ENCODE results near the gene KCNG2.

KCNG2 gene

GRCh38 chr18:79798999-79799370, 1.2 kb downstream of the KCNG2 start:
- no peak for DNase-seq (ENCODE audit: low spot score)

GRCh38 chr18:79799619-79800370, 2.1 kb downstream of the KCNG2 start:
- DNase-seq (ENCODE audit: low spot score) = no peak

GRCh38 chr18:79800371-79801180, 2.8 kb downstream of the KCNG2 start:
- no peak for DNase-seq (ENCODE audit: low spot score)

DNA sequence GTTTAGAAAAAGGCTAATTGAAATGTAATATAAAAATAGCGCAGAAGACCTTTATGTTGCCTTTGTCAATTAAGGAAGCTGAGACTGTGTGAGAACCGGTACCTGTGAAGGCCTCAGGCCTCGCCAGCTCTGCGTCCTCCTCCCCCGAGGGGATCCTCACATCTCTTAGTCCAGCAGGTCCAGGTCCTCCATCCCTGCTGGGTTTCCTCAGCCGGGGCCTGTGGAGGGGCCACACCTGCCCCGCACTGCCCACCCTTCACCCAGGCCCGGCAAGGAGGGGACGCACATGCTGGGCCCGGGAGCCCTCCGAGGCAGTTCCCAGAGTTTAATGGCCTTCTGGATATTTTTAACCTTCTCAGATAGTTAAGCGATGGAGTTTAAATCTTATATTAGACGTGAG, 3.5 kb downstream of the KCNG2 start:
- no peak for DNase-seq (ENCODE audit: low spot score)

DNA sequence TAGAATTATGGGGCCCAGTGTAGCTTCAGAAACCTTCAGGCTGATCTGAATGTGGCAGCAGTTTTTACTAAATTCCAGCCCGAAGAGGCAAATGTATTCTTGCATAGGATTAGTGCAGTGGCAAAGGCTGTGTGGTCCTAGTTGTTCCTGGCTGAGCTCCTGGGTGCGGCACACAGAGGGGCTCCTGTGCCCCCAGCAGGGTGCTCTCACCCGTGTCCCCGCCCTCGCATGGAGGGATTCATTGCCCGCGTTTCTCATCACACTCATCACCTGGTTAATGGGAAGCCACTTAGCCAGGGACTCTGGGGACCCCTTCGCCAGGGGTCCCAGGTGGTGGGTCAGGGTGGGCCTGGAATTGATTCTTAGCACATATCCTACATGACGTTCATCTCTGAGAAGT, 3.9 kb downstream of the KCNG2 start:
- DNase-seq (ENCODE audit: low spot score) = no peak

DNA sequence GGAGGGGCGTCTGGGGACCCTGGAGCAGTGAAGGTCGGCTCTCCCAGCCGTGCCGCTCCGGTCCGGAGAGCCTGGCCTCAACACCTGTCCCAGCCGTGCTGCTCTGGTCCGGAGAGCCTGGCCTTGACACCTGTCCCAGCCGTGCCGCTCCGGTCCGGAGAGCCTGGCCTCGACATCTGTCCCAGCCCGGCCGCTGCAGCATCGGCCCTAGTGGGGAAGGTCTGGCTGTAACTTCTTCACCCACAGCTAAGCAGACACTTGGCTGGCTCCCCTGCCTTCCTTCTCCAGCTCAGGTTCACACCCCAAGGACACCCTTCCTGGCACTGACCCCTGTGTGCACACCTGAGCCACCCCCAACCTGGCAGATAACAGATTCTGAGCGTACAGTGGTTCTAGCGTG, 4.6 kb downstream of the KCNG2 start:
- DNase-seq (ENCODE audit: low spot score) = no peak

DNA sequence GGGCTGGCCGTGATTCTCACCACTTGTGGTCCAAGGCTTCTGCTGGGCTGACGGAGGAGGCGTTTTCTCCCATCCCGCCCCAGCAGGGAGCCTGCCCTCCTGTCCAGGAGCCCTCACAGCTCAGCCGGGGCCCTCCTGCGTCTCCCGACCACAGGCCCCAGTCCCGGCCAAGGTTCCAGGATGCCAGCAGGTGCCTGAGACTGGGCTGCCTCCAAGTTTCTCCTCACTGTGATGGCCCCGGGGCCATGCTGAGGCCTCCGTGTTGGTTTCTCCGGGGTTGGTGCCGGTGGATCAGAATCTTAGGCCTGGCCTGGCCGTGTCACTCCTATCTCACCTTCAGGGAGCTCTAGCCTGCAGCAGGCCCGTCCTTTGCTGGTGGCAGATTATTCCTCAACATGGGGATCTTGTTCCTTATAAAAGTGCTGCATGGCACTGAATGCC, 5.9 kb downstream of the KCNG2 start:
- DNase-seq (ENCODE audit: low spot score) = no peak

- DNase-seq (ENCODE audit: low spot score) = no peak
These were observed 6.5 kb downstream of the KCNG2 start for GRCh38 chr18:79804130-79804787.

DNA sequence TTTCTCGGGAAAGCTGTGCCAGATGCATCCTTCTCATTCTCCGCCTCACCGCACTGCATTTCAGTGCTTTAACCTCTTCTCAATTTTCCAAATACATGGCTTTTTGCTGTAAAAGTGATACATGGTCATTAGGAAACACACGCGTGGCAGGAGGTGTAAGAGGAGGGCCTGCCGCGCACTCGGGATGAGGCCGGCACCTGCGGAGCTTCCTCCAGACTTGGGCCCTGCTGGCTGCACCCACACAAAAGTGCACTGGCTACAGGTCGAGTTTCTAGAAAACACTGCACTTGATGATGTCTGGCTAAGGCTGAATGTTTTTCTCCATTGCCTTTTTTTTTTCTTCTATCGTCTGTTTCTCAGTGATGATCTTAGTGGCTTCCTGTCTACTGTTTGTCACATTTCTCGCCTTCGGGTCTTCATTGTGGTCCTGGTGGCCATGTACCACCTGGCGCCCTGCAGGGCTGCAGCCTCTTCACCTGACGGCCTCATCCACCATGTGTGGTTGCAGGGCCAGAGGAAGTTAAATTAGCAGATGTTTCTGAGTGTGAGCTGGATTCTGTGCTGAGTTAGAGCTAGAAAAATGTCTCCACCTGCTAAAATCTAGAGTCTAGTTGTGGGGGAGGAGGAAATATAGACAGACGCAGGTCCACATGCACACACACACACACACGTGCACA, 7.6 kb downstream of the KCNG2 start:
- no peak for DNase-seq (ENCODE audit: low spot score)

DNA sequence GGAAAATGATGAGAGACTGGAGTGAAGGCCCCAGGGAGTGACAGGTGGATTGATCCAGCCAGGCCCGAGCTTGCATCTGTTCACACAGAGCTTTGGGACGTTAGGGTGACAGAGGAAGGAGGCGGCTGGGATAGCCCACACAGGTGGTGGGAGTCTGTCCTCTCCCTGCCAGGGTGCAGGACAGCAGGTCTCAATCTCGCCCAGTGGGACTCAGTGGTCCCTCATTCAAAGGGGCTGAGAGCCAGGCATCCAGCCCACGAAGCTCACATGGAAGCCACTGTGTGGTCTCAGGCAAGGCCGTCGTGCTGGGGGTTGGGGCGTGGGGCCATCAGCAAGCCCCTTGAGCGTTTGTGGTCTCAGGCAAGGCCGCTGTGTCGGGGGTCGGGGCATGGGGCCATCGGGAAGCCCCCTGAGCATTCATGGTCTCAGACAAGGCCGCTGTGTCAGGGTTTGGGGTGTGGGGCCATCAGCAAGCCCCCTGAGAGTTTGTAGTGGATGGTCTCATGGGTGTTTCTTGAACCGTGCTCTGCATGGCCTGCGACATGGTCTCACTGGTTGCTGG, 8.3 kb downstream of the KCNG2 start:
- DNase-seq (ENCODE audit: low spot score) = no peak

GRCh38 chr18:79806976-79807841, 9.5 kb downstream of the KCNG2 start:
- DNase-seq (ENCODE audit: low spot score) = no peak

DNA sequence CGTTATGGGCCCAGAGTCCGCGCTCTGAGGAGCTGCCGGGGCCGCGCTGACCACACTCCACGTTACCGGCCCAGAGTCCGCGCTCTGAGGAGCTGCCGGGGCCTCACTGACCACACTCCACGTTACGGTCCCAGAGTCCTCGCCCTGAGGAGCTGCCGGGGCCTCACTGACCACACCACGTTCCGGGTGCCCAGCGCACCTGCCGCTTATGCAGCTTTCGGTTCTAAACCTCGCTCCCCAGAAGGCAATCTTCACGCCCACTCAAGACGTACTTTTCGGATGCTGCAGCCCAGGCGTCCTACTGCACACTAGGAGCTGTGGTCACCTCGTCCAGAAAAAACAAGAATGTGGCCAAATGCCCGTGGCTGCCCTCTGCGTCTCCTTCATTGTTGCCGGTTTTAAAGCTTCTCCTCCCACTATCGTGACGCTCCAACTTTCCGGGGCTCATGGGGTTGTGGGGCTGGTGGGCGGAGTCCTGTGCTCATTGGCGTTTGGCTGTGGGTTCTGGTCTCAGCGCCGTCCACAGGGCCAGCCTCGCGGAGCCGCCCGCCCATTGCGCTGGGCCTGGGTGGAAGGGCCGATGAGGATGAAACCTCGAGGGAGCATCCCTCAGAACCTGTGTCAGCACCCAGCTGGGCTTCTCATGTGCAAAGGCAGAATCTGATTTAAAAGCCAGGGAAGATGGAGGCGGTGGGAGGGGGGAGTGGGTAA, 11.9 kb downstream of the KCNG2 start:
- DNase-seq (ENCODE audit: low spot score) = no peak

DNA sequence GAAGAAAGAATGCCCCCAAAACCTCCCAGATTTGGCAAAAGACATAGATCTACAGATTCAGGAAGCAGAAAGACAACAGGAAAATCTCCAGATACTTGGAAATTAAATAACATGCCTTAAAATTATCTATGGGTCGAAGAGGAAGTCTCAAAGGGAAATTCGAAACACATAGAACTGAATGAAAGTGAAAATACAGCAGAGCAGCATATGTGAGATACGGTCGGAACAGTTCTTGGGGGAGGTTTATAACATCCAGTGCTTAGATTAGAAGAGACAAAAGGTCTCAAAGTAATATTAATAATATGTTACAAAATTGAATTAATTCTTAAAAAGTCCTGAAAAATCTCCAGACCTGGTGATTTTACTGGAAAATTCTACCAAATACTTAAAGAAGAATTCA, 14.3 kb downstream of the KCNG2 start:
- DNase-seq (ENCODE audit: low spot score) = no peak

- no peak for DNase-seq (ENCODE audit: low spot score)
These were observed 16.6 kb downstream of the KCNG2 start for GRCh38 chr18:79814373-79814772.

GRCh38 chr18:79815657-79816056, 17.9 kb downstream of the KCNG2 start:
- no peak for DNase-seq (ENCODE audit: low spot score)

- DNase-seq (ENCODE audit: low spot score) = no peak
These were observed 18.4 kb downstream of the KCNG2 start for GRCh38 chr18:79816092-79816491.

GRCh38 chr18:79816981-79817606, 19.4 kb downstream of the KCNG2 start:
- DNase-seq (ENCODE audit: low spot score) = no peak

DNA sequence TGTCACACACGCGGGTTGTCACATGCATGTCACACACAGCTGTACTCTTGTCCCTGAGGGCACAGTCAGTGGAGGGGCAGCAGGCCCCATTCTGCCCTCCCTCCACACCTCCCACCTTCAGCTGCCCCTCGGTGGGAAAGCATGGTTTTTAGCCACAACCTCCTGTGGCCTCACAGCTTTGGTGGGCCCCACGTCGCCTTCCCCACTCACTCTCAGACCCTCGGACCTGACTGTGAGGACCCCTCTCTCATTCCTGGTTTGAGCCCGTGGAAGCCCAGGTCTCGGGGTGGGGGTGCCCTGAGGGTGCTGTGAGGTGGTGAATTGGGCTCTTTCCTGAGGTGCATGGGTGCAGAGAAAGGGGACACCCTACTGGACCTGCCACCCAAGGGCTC, 19.9 kb downstream of the KCNG2 start:
- no peak for DNase-seq (ENCODE audit: low spot score)

- DNase-seq (ENCODE audit: low spot score) = no peak
These were observed 20.3 kb downstream of the KCNG2 start for GRCh38 chr18:79818036-79818435.

- no peak for DNase-seq (ENCODE audit: low spot score)
These were observed 20.9 kb downstream of the KCNG2 start for GRCh38 chr18:79818631-79819030.

Data from RKO (cell line).